ENCODE measurements around the gene PKD1L1. TPM values are rescaled to one million over a fixed set of nuclear protein-coding genes. Genes with fewer than 3 reads are reported as not detected.
"Not testable (repeated sequence)": the region's sequence is repeated elsewhere in the genome, so short reads cannot be mapped to it uniquely, and the experiment has no call there.

PKD1L1 gene
- total RNA-seq, 1 donor from 2014 or later, result under 0.01 TPM

GRCh38 chr7:47818796-47819606 is 129.3 kb downstream of the PKD1L1 start:
- peak; percentile 88 for DNase-seq (ENCODE audit: low spot score)

- DNase-seq (ENCODE audit: low spot score), result peak; percentile 66
These were observed 130.3 kb downstream of the PKD1L1 start for GRCh38 chr7:47817917-47818316.

DNA sequence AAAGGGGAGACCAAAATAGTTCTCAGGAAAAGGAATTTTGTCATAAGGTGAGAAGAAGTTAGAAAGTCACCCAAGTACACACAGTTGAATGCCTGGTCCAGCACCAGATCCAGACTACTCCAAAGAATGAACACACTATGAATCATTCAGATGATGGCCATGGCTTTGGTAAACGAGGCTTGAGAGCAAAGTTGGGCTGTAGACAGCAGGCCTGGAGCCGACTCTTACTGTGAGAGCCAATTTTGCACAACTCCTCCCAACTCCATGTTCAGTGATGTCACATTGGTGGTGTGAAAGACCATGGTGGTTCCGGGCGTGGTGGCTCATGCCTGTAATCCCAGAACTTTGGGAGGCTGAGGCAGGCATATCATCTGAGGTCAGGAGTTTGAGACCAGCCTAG is 131.6 kb downstream of the PKD1L1 start:
- DNase-seq (ENCODE audit: low spot score), result no peak

DNA sequence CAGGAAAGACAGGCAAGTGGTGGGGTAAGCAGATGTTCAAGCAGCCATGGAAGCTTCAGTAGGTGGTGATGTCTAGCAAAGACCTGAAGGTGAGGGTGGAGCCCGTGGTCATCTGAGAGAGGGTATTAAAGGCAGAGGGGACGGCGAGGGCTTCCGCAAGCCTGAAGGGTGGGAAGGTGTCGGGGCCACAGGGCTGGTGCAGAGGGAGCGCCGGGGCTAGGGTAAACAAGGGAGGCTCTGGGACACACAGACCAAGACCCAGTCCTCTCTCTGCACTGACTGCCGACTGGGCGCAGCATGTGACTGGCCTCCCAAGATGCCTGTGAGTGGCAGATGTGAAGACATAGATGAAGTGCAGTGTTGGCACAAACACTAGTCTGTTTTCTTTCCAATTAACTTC is 132.4 kb downstream of the PKD1L1 start:
- no peak for DNase-seq (ENCODE audit: low spot score)

DNA sequence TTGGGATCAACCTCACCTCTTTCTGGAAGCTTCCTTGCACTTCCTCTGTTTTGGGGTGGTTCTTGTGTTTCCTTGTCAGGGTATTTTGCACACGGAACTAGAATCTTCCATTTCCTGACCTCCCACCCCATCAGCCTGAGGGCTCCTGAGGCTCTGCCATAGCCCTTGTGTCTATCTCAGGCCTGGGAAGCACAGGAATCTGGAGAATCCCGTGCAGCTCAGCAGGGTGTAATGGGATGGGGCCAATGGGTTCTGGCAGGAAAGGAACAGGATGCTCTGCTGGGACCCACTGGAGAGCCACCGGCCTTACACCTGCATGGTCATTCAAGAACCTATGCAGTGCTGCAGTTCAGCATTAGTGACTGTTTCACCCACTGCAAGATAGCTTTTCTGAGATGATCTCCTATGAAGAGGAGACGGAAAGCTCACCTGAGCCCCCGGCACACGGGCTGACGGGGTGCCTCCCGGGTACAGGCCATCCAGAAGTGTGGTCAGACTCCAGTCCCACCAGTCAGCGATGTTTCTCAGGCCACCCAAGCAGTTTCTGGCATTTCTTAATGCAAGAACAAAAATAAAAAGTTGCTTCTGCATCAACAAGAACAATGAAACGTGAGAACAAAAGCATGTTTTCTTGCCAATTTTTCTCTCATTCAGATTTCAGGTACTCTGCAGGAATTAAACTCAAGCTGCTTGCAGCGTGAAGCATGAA is 133.2 kb downstream of the PKD1L1 start:
- DNase-seq (ENCODE audit: low spot score), result no peak

DNA sequence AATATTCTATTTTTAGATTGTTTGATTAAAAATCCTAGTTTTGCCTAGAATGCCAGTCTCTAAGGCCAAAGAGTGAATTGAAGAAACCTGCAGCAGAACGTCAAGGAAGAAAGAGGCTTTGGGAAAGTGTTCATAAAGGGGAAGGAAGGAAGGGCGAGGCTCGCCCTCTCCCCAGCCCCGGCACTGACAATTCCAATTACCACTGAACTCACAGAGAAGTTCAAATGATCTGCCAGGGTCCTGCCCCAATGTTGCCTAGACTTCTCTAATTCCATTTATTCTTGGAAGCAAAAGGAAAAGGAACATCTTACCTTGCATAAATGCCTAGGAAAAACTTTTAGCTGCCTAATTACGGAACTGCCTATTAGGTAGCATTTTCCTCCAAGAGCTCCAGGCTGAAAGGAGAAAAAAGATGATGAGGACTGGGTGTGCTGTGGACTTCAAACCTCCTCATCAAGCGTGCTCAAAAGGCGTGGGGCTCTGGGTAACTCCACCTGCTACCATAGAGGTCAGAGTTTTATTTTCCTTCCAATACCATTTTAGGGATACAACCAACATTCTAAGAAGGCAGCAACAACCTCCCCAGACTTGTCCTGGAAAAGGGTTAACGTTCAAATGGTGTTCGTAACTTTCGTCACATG is 134.5 kb downstream of the PKD1L1 start:
- no peak for DNase-seq (ENCODE audit: low spot score)

DNA sequence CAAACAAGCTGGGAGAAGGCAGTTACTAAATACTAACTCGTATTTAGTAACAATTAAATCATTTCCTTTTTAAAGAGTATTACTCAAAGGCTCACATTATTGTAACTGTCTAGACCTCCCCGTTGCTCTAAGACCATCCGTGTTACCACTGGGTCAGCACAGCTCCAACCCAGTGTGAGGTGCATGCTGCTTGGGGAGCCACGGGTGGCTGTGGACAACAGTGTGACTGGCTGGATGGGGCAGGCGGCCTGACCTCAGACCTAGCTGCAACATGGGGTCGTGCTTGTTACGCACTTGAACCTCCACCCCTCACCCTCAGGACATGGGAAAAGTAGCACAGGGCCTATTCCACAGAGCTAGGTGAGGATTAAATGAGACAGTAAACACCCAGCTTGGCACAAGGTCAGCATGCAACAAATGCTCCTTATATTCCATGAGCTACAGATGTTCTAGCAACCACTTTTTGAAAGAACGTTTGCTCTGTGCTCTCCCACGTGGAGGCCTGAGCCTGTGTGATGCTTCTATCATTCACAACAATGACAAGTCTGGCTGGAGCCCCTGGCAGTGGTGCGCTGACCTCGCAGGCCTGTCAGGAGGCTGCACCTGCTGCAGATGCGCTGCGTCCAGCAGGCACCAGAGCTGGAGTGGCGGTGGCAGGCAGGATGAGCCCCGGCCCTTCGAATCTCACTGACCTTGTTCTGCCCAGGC is 135.7 kb downstream of the PKD1L1 start:
- DNase-seq (ENCODE audit: low spot score), result no peak

GRCh38 chr7:47811632-47812380 is 136.5 kb downstream of the PKD1L1 start:
- DNase-seq (ENCODE audit: low spot score), result no peak

DNA sequence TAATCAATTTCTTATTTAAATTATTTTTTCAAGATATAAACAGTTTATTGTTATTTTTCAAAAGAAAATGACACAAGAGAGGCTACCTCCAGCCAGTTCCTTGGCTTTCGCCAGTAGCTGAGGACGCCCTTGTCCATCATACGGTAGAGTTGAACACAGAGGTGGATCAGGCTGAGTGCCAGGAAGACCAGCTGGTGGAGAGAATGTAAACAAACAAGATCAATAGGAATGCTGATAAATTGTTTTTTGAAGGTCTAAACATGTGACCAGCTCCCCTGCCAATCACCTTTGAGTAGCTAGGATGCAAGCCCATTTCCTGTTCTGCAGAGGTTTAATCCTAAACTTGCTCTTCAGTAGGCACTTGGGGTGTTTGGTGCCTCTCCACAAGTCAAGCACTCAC is 138.9 kb downstream of the PKD1L1 start:
- no peak for DNase-seq (ENCODE audit: low spot score)

DNA sequence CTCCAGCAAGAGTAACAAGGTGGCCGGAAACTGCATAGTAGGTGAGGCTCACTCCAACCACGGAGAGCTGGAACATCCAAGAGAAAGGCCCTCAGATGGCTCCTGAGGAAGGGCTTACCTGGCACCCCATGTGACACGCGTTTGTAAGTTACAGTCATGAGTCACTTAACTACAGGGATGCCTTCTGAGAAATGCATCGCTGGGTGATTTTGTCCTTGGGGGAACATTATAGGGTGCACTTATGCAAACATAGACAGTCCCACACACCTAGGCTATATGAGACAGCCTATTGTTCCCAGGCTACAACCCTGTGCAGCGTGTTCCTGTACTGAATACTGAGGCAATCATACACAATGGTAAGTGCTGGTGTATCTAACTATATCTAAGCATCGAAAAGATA is 139.9 kb downstream of the PKD1L1 start:
- no peak for DNase-seq (ENCODE audit: low spot score)

DNA sequence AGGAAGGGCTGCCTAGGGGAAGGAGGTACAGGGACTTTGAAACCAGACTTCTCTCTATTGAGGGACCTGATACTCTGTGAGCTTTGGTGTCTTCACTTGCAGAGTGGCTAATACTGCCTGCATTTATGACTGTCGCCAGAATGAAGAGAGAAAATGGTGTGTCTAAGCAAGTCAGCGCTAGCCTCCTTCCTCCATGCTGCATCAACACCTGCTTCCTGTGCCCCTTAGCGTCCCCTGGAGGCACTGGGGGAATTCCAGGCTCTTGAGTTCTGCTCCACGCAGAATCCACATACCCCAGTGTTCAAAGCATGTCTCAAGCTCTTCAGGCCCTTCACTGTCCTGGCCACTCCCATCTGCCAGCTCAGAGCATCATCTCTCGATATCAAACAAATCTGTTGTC is 140.5 kb downstream of the PKD1L1 start:
- DNase-seq (ENCODE audit: low spot score), result no peak

DNA sequence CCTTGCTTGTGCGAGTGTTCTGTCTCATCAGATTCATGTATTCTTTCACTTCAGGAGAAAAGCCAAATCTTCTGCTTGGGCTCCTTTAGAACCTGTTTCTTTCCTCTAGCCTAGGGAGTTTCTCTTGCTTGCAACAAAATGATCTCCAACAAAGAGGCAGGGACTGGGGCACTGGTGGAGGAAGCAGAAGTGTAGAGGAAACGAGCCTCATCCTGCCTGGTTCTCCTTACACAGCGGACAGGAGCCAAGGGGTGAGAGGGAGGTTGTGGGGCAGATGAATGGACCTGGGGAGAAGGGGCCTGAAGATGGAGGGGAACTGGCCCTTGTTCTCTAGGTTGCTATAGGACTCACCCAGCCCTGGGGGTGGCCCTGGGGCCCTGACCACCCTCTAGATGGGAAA is 141.1 kb downstream of the PKD1L1 start:
- DNase-seq (ENCODE audit: low spot score), result no peak

DNA sequence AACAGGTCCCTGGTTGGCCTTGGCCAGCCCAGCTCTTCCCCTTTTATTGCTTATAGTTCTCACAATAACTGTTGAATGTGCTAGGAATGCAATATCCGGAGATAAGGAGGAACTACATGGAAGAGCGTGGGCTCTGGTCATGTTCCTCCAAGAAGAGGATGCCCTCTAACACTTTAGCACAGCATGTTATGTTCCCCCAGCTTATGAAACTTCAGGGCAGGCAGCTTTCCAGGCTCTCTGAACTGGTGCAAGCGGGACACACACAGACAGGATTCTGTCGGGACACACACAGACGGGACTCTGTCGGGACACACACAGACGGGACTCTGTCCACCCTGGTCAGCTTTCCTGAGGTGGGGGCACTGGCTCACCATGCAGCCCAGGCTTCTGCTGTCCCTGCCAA is 141.6 kb downstream of the PKD1L1 start:
- DNase-seq (ENCODE audit: low spot score), result no peak

- DNase-seq (ENCODE audit: low spot score), result no peak
These were observed 143.3 kb downstream of the PKD1L1 start for GRCh38 chr7:47804767-47805545.

DNA sequence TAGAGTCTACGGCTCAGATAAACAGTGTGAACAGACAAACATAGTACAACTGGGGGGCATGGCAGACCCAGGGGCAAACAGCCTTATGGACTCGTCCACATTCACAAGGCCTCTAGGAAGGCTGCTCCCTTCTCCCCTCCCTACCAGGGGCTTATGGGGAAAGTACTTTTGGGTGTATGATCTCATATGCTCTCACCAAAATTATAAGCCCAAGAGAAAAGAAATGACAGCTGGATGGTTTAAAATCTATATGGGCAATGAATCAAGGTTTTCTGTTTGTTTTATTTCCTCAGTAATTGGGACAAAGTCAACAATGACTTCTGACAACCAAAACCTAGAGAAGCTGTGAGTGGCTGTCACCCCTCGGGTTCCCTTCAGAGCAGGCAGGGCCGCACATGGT is 144.4 kb downstream of the PKD1L1 start:
- DNase-seq (ENCODE audit: low spot score), result no peak

GRCh38 chr7:47803025-47803424 is 145.2 kb downstream of the PKD1L1 start:
- DNase-seq (ENCODE audit: low spot score), result no peak

DNA sequence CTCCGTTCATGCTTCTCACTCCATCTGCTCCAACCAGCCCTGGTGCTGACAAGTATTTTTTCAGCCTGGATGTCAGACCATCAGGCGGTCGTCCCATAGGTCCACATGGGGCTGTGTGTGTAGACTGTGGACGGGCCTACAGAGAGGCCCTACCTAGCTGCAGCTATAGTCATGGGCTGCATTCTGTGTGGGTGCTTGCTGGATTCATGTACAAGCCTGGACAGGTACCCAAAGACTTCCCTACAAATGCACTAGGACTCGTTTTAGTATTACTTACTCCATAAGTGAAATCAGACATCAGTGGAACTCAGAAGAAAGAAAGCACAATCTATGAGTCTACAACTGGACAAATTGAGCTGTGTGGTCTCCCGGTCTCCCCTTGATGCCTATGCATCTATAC is 146.8 kb downstream of the PKD1L1 start:
- no peak for DNase-seq (ENCODE audit: low spot score)

DNA sequence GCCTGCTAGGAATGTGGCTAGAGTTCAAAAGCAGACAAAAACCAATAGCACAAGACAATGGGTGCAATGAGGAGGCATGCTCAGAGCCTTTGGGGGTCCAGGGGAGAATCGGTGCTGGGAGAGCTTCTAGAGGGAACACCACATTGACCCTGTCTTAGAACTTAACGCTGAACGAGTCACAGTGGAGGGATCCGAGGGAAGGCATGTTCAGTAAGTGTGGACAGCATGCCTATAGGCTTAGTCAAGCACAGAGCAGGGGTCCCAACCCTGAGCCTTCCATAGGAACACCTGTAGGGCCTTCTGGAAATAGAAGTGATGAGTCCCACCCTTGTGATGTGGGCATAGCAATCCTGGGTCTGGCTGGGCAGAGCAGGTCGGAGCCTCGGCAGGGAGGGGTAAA is 148.7 kb downstream of the PKD1L1 start:
- DNase-seq (ENCODE audit: low spot score), result no peak

- no peak for DNase-seq (ENCODE audit: low spot score)
These were observed 151.9 kb downstream of the PKD1L1 start for GRCh38 chr7:47796347-47796746.

- DNase-seq (ENCODE audit: low spot score), result peak; percentile 83
These were observed 152.6 kb downstream of the PKD1L1 start for GRCh38 chr7:47795631-47796030.

GRCh38 chr7:47795126-47795525 is 153.1 kb downstream of the PKD1L1 start:
- DNase-seq (ENCODE audit: low spot score), result not testable (repeated sequence)
